Measurements from ENCODE around the gene EIF2B1. TPM values are rescaled to one million over a fixed set of nuclear protein-coding genes. Genes with fewer than 3 reads are reported as not detected.

EIF2B1 gene
- total and polyA plus RNA-seq, 12 donors = 21.2 to 36.4 (median 31.4) TPM

- TF ChIP-seq CTCF (IDR thresholded peaks at IDR 0.05) = no peak
- 97 to 98% methylated on average over 3 of the region's 3 CpGs for WGBS, 2 donors
Measured at GRCh38 chr12:123645380-123645779, 11.9 kb upstream of the EIF2B1 start.

GRCh38 chr12:123643911-123644310 is 10.4 kb upstream of the EIF2B1 start:
- H3K27ac ChIP-seq = no peak overlapping the region
- no peak for ATAC-seq
- no peak for TF ChIP-seq CTCF (IDR thresholded peaks at IDR 0.05)
- intact Hi-C loops (cut with DNase I) = no loop called here
- no peak for DNase-seq
- H3K4me1 ChIP-seq = no peaks in the 10 kb centered on the region
- WGBS, 2 donors = 81 to 94% methylated on average over 7 of the region's 7 CpGs
- no peaks in the 10 kb centered on the region for H3K9me3 ChIP-seq
- H3K27me3 ChIP-seq = no peaks in the 10 kb centered on the region
- H3K4me3 ChIP-seq = no peak overlapping the region
- H3K36me3 ChIP-seq = peaks cover 0 to 98% (median 31%) of the 10 kb centered on the region in 9 donors

More at GRCh38 chr12:123645380-123645779, 11.9 kb upstream of the EIF2B1 start:
- Histone ChIP-seq H3K4me3 (no peak overlapping the region), H3K27me3 (no peaks in the 10 kb centered on the region), H3K9me3 (no peaks in the 10 kb centered on the region), H3K27ac (no peak overlapping the region), H3K4me1 (no peaks in the 10 kb centered on the region), H3K36me3 (peaks cover 0 to 99% (median 31%) of the 10 kb centered on the region in 9 donors)
- intact Hi-C loops (cut with DNase I) = no loop called here
- DNase-seq (no peak), ATAC-seq (no peak)

- H3K27ac ChIP-seq = peak overlapping the region in 9 of 10 donors; percentile 68 to 91 (median 84)
- intact Hi-C loops (cut with DNase I) = no loop called here
- WGBS, 2 donors = 12 to 19% methylated on average over 19 of the region's 19 CpGs
- H3K9me3 ChIP-seq = no peaks in the 10 kb centered on the region
- H3K4me1 ChIP-seq = peaks cover 5 to 24% (median 18%) of the 10 kb centered on the region in 9 donors
- no peak for TF ChIP-seq CTCF (IDR thresholded peaks at IDR 0.05)
- ATAC-seq = peak in 1 of 8 donors; percentile 3
- H3K4me3 ChIP-seq = peak overlapping the region; percentile 70 to 94 (median 87)
- peaks cover 0 to 39% (median 24%) of the 10 kb centered on the region in 9 donors for H3K36me3 ChIP-seq
- DNase-seq = no peak
- H3K27me3 ChIP-seq = no peaks in the 10 kb centered on the region
Measured at GRCh38 chr12:123634142-123634561, 666 bp upstream of the EIF2B1 start.

GRCh38 chr12:123621619-123622530 is 11.6 kb downstream of the EIF2B1 start:
- no peak overlapping the region for H3K27ac ChIP-seq
- no peak for TF ChIP-seq CTCF (IDR thresholded peaks at IDR 0.05)
- H3K9me3 ChIP-seq = no peaks in the 10 kb centered on the region
- ATAC-seq (peak in 3 of 8 donors; percentile 14 to 33 (median 18)), DNase-seq (no peak)
- H3K36me3 ChIP-seq = peaks cover 0 to 100% (median 82%) of the 10 kb centered on the region in 9 donors
- 77 to 81% methylated on average over 15 of the region's 15 CpGs for WGBS, 2 donors
- intact Hi-C loops (cut with DNase I) = no loop called here
- H3K4me3 ChIP-seq = no peak overlapping the region
- peaks cover 0 to 5% (median 0%) of the 10 kb centered on the region in 9 donors for H3K4me1 ChIP-seq
- no peaks in the 10 kb centered on the region for H3K27me3 ChIP-seq

Data from heart right ventricle (tissue), 16 donors.